SK-N-SH (cell line): Measurements from ENCODE around the gene FCMR. TPM values are rescaled to one million over a fixed set of nuclear protein-coding genes. Genes with fewer than 3 reads are reported as not detected.

ENCODE experiments used
- CTCF ChIA-PET: fragments of 300-600, 350-600 bp; formaldehyde crosslinking; extraction: SDS; loops from one replicate; lab custom pipeline; 2021; lab: Yijun Ruan, JAX
- POLR2A ChIA-PET: fragments of 350-600 bp; sonication (Branson Sonifier 250); formaldehyde crosslinking; extraction: SDS; loops from one replicate; lab custom pipeline; 2020; ENCODE audit warnings: antibody characterized with exemption, inconsistent platforms; lab: Yijun Ruan, JAX
- DNase-seq: peaks from one replicate; pipeline ENCODE4 v3.0.0; 2012
- H2AFZ ChIP-seq: fragments of 200-600 bp; sonication (generic); 2 replicates; pipeline ENCODE4 v1.8.1; 2016; ENCODE audit warnings: antibody characterized with exemption, mild to moderate bottlenecking, low read depth
- H3F3A ChIP-seq: fragments of 200-600 bp; sonication (generic); replicated peaks from 2 replicates; pipeline ENCODE3; 2016; ENCODE audit warnings: antibody characterized with exemption, mild to moderate bottlenecking; ENCODE audit not compliant: insufficient read depth
- H3K27ac ChIP-seq, 2 experiments: fragments of 200-500 bp in 1 of 2; fragments of 200-600 bp in 1 of 2; sonication (Bioruptor generic) in 1 of 2; sonication (generic), shearing (Covaris generic) in 1 of 2; 2 replicates each; pipeline versions ENCODE4 v1.5.1 to v1.6.1; 2014 to 2016; ENCODE audit warnings: low read depth in 2 of 2, inconsistent platforms in 1 of 2, low read length in 1 of 2, mild to moderate bottlenecking in 1 of 2, mixed read lengths in 1 of 2
- H3K27me3 ChIP-seq: fragments of 200-600 bp; sonication (generic), shearing (Covaris generic); 2 replicates; pipeline ENCODE4 v1.6.1; 2016; ENCODE audit warnings: mixed run types; ENCODE audit not compliant: insufficient read depth
- H3K36me3 ChIP-seq, 2 experiments: fragments of 200-500 bp in 1 of 2; fragments of 200-600 bp in 1 of 2; sonication (Bioruptor generic) in 1 of 2; sonication (generic) in 1 of 2; replicated peaks in 1 of 2; 2 replicates each; pipeline versions ENCODE3 to v1.5.1; 2014 to 2016; ENCODE audit warnings: low read length in 1 of 2, mild to moderate bottlenecking in 1 of 2; ENCODE audit not compliant: insufficient read depth in 2 of 2, control insufficient read depth in 1 of 2
- H3K4me1 ChIP-seq, 2 experiments: fragments of 200-500 bp in 1 of 2; fragments of 200-600 bp in 1 of 2; sonication (Bioruptor generic) in 1 of 2; sonication (generic), shearing (Covaris generic) in 1 of 2; 2 replicates each; pipeline versions ENCODE4 v1.5.1 to v1.6.1; 2014 to 2016; ENCODE audit warnings: low read depth in 1 of 2, low read length in 1 of 2, mixed run types in 1 of 2; ENCODE audit not compliant: insufficient read depth in 2 of 2, control insufficient read depth in 1 of 2
- H3K4me2 ChIP-seq: fragments of 200-600 bp; sonication (generic), shearing (Covaris generic); 2 replicates; pipeline ENCODE4 v1.6.1; 2017; ENCODE audit warnings: mixed run types
- H3K4me3 ChIP-seq, 2 experiments: fragments of 200-500 bp in 1 of 2; fragments of 200-600 bp in 1 of 2; sonication (Bioruptor generic) in 1 of 2; sonication (generic), shearing (Covaris generic) in 1 of 2; 2 replicates each; pipeline versions ENCODE4 v1.5.1 to v1.8.1; 2014 to 2016; ENCODE audit warnings: low read depth in 2 of 2, inconsistent platforms in 1 of 2, low read length in 1 of 2, mild to moderate bottlenecking in 1 of 2, mixed read lengths in 1 of 2, moderate library complexity in 1 of 2
- H3K79me2 ChIP-seq: fragments of 200-600 bp; sonication (generic); 2 replicates; pipeline ENCODE4 v1.8.1; 2017; ENCODE audit warnings: mild to moderate bottlenecking; ENCODE audit not compliant: insufficient read depth
- H3K9ac ChIP-seq: fragments of 200-600 bp; sonication (generic); 2 replicates; pipeline ENCODE4 v1.6.1; 2017; ENCODE audit warnings: mixed run types
- H3K9me2 ChIP-seq: fragments of 200-600 bp; sonication (generic); 2 replicates; pipeline ENCODE4 v1.6.1; 2017; ENCODE audit warnings: mixed run types
- H3K9me3 ChIP-seq: fragments of 200-600 bp; sonication (generic); 2 replicates; pipeline ENCODE4 v1.6.1; 2017; ENCODE audit warnings: mixed run types, mild to moderate bottlenecking, moderate library complexity
- H4K20me1 ChIP-seq: fragments of 200-600 bp; sonication (generic); 2 replicates; pipeline ENCODE4 v1.6.1; 2017; ENCODE audit warnings: mild to moderate bottlenecking, mixed run types; ENCODE audit not compliant: insufficient read depth
- CHD2 ChIP-seq: fragments of 150-350 bp; IDR thresholded peaks from 2 replicates; pipeline ENCODE4 v1.6.1; 2018; ENCODE audit warnings: low read length; ENCODE audit not compliant: partially characterized antibody
- ELF1 ChIP-seq: IDR thresholded peaks from 2 replicates; pipeline ENCODE4 v1.4.0; 2012
- GABPA ChIP-seq: IDR thresholded peaks from 2 replicates; pipeline ENCODE4 v1.4.0; 2012; ENCODE audit warnings: low read depth, mild to moderate bottlenecking
- NFIC ChIP-seq: IDR thresholded peaks from 2 replicates; pipeline ENCODE4 v1.4.0; 2012; ENCODE audit warnings: borderline replicate concordance
- RAD21 ChIP-seq: IDR thresholded peaks from 2 replicates; pipeline ENCODE4 v1.6.1; 2012; ENCODE audit warnings: mild to moderate bottlenecking, low read length
- TAF1 ChIP-seq: IDR thresholded peaks from 2 replicates; pipeline ENCODE4 v1.6.1; 2012; ENCODE audit warnings: low read depth, mild to moderate bottlenecking, low read length, moderate library complexity, borderline replicate concordance
- WGBS: methylation state at CpG from one replicate; pipeline ENCODE4 v1.1.6; 2017; ENCODE audit warnings: low lambda C conversion rate; 5-methylcytosine and 5-hydroxymethylcytosine counted together
- polyA plus RNA-seq, 3 experiments: library from polyadenylated mRNA; depleted of rRNA; stranded (reverse); fragments of >200 nt; gene quantifications; 2 replicates each; pipeline ENCODE4 v1.2.3, GENCODE V29; 2012
- TF ChIP-seq, protein P1 (sequence below): fragments of 200-600 bp; sonication (generic); IDR thresholded peaks from 2 replicates; pipeline ENCODE4 v1.6.1; 2017; ENCODE audit warnings: antibody characterized with exemption, mild to moderate bottlenecking, moderate library complexity
- TF ChIP-seq, protein P2 (sequence below): IDR thresholded peaks from 2 replicates; pipeline ENCODE4 v1.4.0; 2012; ENCODE audit warnings: low read depth
- TF ChIP-seq, protein P3 (sequence below): IDR thresholded peaks from 2 replicates; pipeline ENCODE4 v1.4.0; 2012; ENCODE audit warnings: low read depth, borderline replicate concordance
- TF ChIP-seq, protein P4 (sequence below): fragments of 150-350 bp; IDR thresholded peaks from 2 replicates; pipeline ENCODE4 v1.6.1; 2016; ENCODE audit warnings: mild to moderate bottlenecking, low read depth, low read length

The FCMR gene, protein sequence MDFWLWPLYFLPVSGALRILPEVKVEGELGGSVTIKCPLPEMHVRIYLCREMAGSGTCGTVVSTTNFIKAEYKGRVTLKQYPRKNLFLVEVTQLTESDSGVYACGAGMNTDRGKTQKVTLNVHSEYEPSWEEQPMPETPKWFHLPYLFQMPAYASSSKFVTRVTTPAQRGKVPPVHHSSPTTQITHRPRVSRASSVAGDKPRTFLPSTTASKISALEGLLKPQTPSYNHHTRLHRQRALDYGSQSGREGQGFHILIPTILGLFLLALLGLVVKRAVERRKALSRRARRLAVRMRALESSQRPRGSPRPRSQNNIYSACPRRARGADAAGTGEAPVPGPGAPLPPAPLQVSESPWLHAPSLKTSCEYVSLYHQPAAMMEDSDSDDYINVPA
- 0.05 and 0.15 TPM in 2 replicates for polyA plus RNA-seq (2012; rRNA removed)
- polyA plus RNA-seq (2012; cell fraction: cytosol; rRNA removed): 0.03 and 0.14 TPM in 2 replicates
- not detected in 2 replicates for polyA plus RNA-seq (2012; cell fraction: nucleus; rRNA removed)

DNA sequence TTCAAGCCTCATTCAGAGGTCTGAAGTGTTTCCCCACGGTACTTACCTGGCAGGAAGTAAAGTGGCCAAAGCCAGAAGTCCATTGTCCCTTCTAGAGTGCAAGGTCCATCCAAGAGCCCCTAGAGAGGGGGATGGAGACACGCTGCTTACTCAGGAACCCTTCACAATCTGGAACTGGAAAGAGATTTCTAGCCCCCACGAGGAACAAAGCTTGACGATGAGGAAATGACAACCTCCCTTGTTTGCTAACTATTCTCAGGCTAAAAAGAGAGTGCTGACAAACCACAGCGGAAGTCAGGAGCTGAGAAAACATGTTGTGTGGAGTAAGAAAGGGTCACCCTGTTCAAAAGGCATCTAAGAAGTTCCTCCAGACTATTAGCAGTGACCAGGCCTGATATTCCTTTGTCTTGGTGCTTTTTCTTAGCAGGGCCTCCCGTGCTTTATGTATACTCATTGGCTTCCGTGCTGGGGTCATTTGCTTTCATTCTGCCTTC lies at the start of gene FCMR:
TSS of gene FCMR (minus strand) at position 170 of the 494 bp plus-strand sequence. CDS start at position 83, 87 bp downstream.
- Histone ChIP-seq H3K9me2 (no peaks in the 10 kb centered on the region), H3K9me3 (no peaks in the 10 kb centered on the region), H3K27ac (no peak within 1 kb of the TSS), H4K20me1 (no peaks in the 10 kb centered on the region), H3K36me3 (no peaks in the 10 kb centered on the region), H3F3A (no peaks in the 10 kb centered on the region), H3K4me1 (no peaks in the 10 kb centered on the region), H3K4me3 (no peak within 1 kb of the TSS), H3K9ac (no peak within 1 kb of the TSS), H2AFZ (no peak within 1 kb of the TSS), H3K79me2 (no peaks in the 10 kb centered on the region), H3K4me2 (no peak within 1 kb of the TSS), H3K27me3 (peaks cover 5% of the 10 kb centered on the region; the same call in 1 of the 2 replicates)
- CTCF ChIA-PET: interaction anchor here (0.9 to 3.4 kb wide), 6 partner anchors 9 to 197 kb away, joined by 3 to 27 read pairs (median 5); no protein-coding TSS in a partner anchor
- POLR2A ChIA-PET: no interaction called here
- 34% methylated on average over 7 of the region's 7 CpGs for WGBS
- TF ChIP-seq, protein P1, sequence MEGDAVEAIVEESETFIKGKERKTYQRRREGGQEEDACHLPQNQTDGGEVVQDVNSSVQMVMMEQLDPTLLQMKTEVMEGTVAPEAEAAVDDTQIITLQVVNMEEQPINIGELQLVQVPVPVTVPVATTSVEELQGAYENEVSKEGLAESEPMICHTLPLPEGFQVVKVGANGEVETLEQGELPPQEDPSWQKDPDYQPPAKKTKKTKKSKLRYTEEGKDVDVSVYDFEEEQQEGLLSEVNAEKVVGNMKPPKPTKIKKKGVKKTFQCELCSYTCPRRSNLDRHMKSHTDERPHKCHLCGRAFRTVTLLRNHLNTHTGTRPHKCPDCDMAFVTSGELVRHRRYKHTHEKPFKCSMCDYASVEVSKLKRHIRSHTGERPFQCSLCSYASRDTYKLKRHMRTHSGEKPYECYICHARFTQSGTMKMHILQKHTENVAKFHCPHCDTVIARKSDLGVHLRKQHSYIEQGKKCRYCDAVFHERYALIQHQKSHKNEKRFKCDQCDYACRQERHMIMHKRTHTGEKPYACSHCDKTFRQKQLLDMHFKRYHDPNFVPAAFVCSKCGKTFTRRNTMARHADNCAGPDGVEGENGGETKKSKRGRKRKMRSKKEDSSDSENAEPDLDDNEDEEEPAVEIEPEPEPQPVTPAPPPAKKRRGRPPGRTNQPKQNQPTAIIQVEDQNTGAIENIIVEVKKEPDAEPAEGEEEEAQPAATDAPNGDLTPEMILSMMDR: no peak
- TF ChIP-seq, protein P2, sequence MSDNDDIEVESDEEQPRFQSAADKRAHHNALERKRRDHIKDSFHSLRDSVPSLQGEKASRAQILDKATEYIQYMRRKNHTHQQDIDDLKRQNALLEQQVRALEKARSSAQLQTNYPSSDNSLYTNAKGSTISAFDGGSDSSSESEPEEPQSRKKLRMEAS: no peak
- TF ChIP-seq, protein P3, sequence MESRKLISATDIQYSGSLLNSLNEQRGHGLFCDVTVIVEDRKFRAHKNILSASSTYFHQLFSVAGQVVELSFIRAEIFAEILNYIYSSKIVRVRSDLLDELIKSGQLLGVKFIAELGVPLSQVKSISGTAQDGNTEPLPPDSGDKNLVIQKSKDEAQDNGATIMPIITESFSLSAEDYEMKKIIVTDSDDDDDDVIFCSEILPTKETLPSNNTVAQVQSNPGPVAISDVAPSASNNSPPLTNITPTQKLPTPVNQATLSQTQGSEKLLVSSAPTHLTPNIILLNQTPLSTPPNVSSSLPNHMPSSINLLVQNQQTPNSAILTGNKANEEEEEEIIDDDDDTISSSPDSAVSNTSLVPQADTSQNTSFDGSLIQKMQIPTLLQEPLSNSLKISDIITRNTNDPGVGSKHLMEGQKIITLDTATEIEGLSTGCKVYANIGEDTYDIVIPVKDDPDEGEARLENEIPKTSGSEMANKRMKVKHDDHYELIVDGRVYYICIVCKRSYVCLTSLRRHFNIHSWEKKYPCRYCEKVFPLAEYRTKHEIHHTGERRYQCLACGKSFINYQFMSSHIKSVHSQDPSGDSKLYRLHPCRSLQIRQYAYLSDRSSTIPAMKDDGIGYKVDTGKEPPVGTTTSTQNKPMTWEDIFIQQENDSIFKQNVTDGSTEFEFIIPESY: no peak
- no peak for TF ChIP-seq GABPA
- TF ChIP-seq TAF1: no peak
- TF ChIP-seq NFIC: no peak
- TF ChIP-seq ELF1: no peak
- no peak for TF ChIP-seq RAD21
- TF ChIP-seq CHD2: no peak
- TF ChIP-seq, protein P4, sequence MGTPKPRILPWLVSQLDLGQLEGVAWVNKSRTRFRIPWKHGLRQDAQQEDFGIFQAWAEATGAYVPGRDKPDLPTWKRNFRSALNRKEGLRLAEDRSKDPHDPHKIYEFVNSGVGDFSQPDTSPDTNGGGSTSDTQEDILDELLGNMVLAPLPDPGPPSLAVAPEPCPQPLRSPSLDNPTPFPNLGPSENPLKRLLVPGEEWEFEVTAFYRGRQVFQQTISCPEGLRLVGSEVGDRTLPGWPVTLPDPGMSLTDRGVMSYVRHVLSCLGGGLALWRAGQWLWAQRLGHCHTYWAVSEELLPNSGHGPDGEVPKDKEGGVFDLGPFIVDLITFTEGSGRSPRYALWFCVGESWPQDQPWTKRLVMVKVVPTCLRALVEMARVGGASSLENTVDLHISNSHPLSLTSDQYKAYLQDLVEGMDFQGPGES: no peak
- DNase-seq: no peak
